H9 (cell line): ENCODE results near the gene SEMA3C. TPM values are rescaled to one million over a fixed set of nuclear protein-coding genes. Genes with fewer than 3 reads are reported as not detected.

Experiments
- DNase-seq: peaks from one replicate; pipeline ENCODE4 v3.0.0-alpha.2; 2017
- H2AFZ ChIP-seq: one replicate; pipeline ENCODE4 v1.6.1; 2013; ENCODE audit warnings: mild to moderate bottlenecking, low read length, control low read depth, moderate library complexity
- H2AK5ac ChIP-seq: 2 replicates; pipeline ENCODE4 v1.6.1; 2013; ENCODE audit warnings: low read length, control low read depth, mixed read lengths; ENCODE audit not compliant: insufficient read length
- H2BK120ac ChIP-seq: one replicate; pipeline ENCODE4 v1.6.1; 2013; ENCODE audit warnings: low read depth, mild to moderate bottlenecking, low read length, control low read depth, inconsistent platforms; ENCODE audit not compliant: poor library complexity, severe bottlenecking
- H2BK12ac ChIP-seq: 2 replicates; pipeline ENCODE4 v1.6.1; 2013; ENCODE audit warnings: low read length, control low read depth, mixed read lengths, low read depth; ENCODE audit not compliant: insufficient read length
- H2BK15ac ChIP-seq: 2 replicates; pipeline ENCODE4 v1.6.1; 2013; ENCODE audit warnings: low read depth, low read length, control low read depth
- H2BK20ac ChIP-seq: one replicate; pipeline ENCODE4 v1.6.1; 2013; ENCODE audit warnings: low read depth, mild to moderate bottlenecking, low read length, control low read depth, inconsistent platforms; ENCODE audit not compliant: poor library complexity, severe bottlenecking
- H2BK5ac ChIP-seq: 2 replicates; pipeline ENCODE4 v1.6.1; 2013; ENCODE audit warnings: low read length, control low read depth, mixed read lengths; ENCODE audit not compliant: insufficient read length
- H3K14ac ChIP-seq: 2 replicates; pipeline ENCODE4 v1.6.1; 2013; ENCODE audit warnings: low read length, control low read depth; ENCODE audit not compliant: insufficient read depth
- H3K18ac ChIP-seq: 2 replicates; pipeline ENCODE4 v1.6.1; 2013; ENCODE audit warnings: low read depth, mild to moderate bottlenecking, mixed read lengths, low read length, control low read depth; ENCODE audit not compliant: insufficient read length
- H3K23ac ChIP-seq: 2 replicates; pipeline ENCODE4 v1.6.1; 2013; ENCODE audit warnings: low read length, control low read depth, mixed read lengths, low read depth; ENCODE audit not compliant: insufficient read length
- H3K23me2 ChIP-seq: 2 replicates; pipeline ENCODE4 v1.6.1; 2013; ENCODE audit warnings: low read depth, mild to moderate bottlenecking, mixed read lengths, low read length, control low read depth; ENCODE audit not compliant: insufficient read length, poor library complexity, severe bottlenecking
- H3K27ac ChIP-seq: 2 replicates; pipeline ENCODE4 v1.5.1; 2013; ENCODE audit warnings: low read length, control low read depth, mixed read lengths, low read depth; ENCODE audit not compliant: insufficient read length
- H3K27me3 ChIP-seq: 2 replicates; pipeline ENCODE4 v1.6.1; 2013; ENCODE audit warnings: low read length, control low read depth, inconsistent platforms; ENCODE audit not compliant: insufficient read depth
- H3K4ac ChIP-seq: 2 replicates; pipeline ENCODE4 v1.6.1; 2013; ENCODE audit warnings: low read depth, mild to moderate bottlenecking, control low read depth, inconsistent platforms, low read length, moderate library complexity
- H3K4me1 ChIP-seq: 2 replicates; pipeline ENCODE4 v1.6.1; 2013; ENCODE audit warnings: low read length, control low read depth, inconsistent platforms; ENCODE audit not compliant: insufficient read depth
- H3K4me2 ChIP-seq: 2 replicates; pipeline ENCODE4 v1.6.1; 2013; ENCODE audit warnings: low read length, control low read depth, mixed read lengths; ENCODE audit not compliant: insufficient read length, insufficient read depth
- H3K56ac ChIP-seq: 2 replicates; pipeline ENCODE4 v1.6.1; 2013; ENCODE audit warnings: low read depth, mild to moderate bottlenecking, mixed read lengths, low read length, control low read depth; ENCODE audit not compliant: insufficient read length
- H3K79me1 ChIP-seq: 2 replicates; pipeline ENCODE4 v1.6.1; 2013; ENCODE audit warnings: low read depth, mild to moderate bottlenecking, moderate library complexity, low read length, control low read depth, inconsistent platforms; ENCODE audit not compliant: insufficient read depth, poor library complexity, severe bottlenecking
- H3K79me2 ChIP-seq: 2 replicates; pipeline ENCODE4 v1.6.1; 2013; ENCODE audit warnings: low read length, control low read depth, inconsistent platforms; ENCODE audit not compliant: insufficient read depth
- H3K9ac ChIP-seq: 2 replicates; pipeline ENCODE4 v1.6.1; 2013; ENCODE audit warnings: low read length, control low read depth, mixed read lengths; ENCODE audit not compliant: insufficient read length; ENCODE audit errors: extremely low read depth
- H3K9me3 ChIP-seq: one replicate; pipeline ENCODE4 v1.6.1; 2013; ENCODE audit warnings: low read depth, low read length, inconsistent platforms; ENCODE audit not compliant: control insufficient read depth
- H3T11ph ChIP-seq: one replicate; pipeline ENCODE4 v1.6.1; 2013; ENCODE audit warnings: mild to moderate bottlenecking, low read length, control low read depth, inconsistent platforms
- H4K20me1 ChIP-seq: one replicate; pipeline ENCODE4 v1.6.1; 2013; ENCODE audit not compliant: control insufficient read depth, insufficient read length, insufficient read depth
- H4K5ac ChIP-seq: 2 replicates; pipeline ENCODE4 v1.6.1; 2013; ENCODE audit warnings: low read depth, mild to moderate bottlenecking, mixed read lengths, low read length, control low read depth; ENCODE audit not compliant: insufficient read length
- H4K8ac ChIP-seq: replicated peaks from 2 replicates; pipeline ENCODE4 v1.6.1; 2013; ENCODE audit warnings: low read length, control low read depth, mixed read lengths, low read depth; ENCODE audit not compliant: insufficient read length
- H4K91ac ChIP-seq: 2 replicates; pipeline ENCODE4 v1.6.1; 2013; ENCODE audit warnings: low read depth, mild to moderate bottlenecking, moderate library complexity, mixed read lengths, low read length, control low read depth; ENCODE audit not compliant: insufficient read length
- H3K27ac Mint-ChIP-seq, 3 experiments: 2 replicates in 2 of 3; 3 replicates in 1 of 3; pipeline ENCODE4 v1.8.0; 2020 to 2021; ENCODE audit warnings: mixed read lengths in 3 of 3, mild to moderate bottlenecking in 1 of 3, moderate library complexity in 1 of 3
- H3K27me3 Mint-ChIP-seq: 2 replicates; pipeline ENCODE4 v1.8.0; 2021; ENCODE audit warnings: low read depth, mild to moderate bottlenecking, moderate library complexity, mixed read lengths
- H3K36me3 Mint-ChIP-seq, 3 experiments: 2 replicates in 2 of 3; 3 replicates in 1 of 3; pipeline ENCODE4 v1.8.0; 2020 to 2021; ENCODE audit warnings: low read depth in 3 of 3, mixed read lengths in 3 of 3; ENCODE audit not compliant: insufficient read depth in 1 of 3
- H3K4me1 Mint-ChIP-seq, 2 experiments: 2 replicates each; pipeline ENCODE4 v1.8.0; 2020; ENCODE audit warnings: mixed read lengths in 2 of 2
- H3K4me3 Mint-ChIP-seq, 2 experiments: 2 replicates in 1 of 2; 3 replicates in 1 of 2; pipeline ENCODE4 v1.8.0; 2020 to 2021; ENCODE audit warnings: mild to moderate bottlenecking in 2 of 2, mixed read lengths in 2 of 2, moderate library complexity in 1 of 2
- H3K9me3 Mint-ChIP-seq, 2 experiments: 2 replicates in 1 of 2; 3 replicates in 1 of 2; pipeline ENCODE4 v1.8.0; 2020; ENCODE audit warnings: mild to moderate bottlenecking in 2 of 2, mixed read lengths in 2 of 2, moderate library complexity in 1 of 2
- total RNA-seq: library from RNA; stranded (reverse); gene quantifications from 2 replicates; pipeline ENCODE4 v1.2.1, GENCODE V29; 2021
- TF ChIP-seq, protein P1 (sequence below): fragments of 200-600 bp; sonication (generic); conservative IDR thresholded peaks from 3 replicates; pipeline ENCODE4 v1.8.0; 2021; ENCODE audit warnings: antibody characterized with exemption, mild to moderate bottlenecking

The SEMA3C gene
- total RNA-seq, 1 experiment from 2014 or later, result 1.6 TPM

DNA sequence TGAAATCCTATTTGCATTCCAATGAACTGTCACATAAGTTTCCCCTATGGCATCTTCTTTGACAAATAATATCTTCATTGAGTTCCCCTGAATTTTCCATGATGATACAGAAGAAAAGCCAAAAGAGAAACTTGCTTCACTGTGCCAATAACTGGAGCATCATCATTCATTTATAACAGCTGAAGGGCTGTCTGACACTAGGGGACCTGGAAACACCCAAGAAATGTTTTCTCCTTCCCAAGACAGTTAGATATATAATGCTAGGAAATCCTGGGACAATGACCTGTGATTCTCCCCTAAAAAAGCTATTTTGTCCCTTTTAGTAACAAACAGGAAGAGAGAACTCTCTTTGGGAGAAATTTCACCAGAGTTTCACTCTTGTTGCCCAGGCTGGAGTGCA is 133.6 kb downstream of the SEMA3C start:
- Mint-ChIP-seq H3K27me3 (no peaks in the 10 kb centered on the region), H3K27ac (no peak overlapping the region)
- no peaks in the 10 kb centered on the region for H3K4me1 ChIP-seq

More for the DNA sequence above, 133.6 kb downstream of the SEMA3C start:
- H3K4me1 Mint-ChIP-seq, result peaks cover 11 to 17% of the 10 kb centered on the region in 2 experiments
- H3K36me3 Mint-ChIP-seq, result no peaks in the 10 kb centered on the region
- Histone ChIP-seq H3T11ph (no peak overlapping the region), H3K9ac (no peak overlapping the region), H2BK5ac (no peak overlapping the region), H2BK120ac (no peak overlapping the region), H3K9me3 (no peaks in the 10 kb centered on the region), H2BK20ac (no peak overlapping the region), H3K18ac (no peak overlapping the region), H3K56ac (no peak overlapping the region), H3K27ac (no peak overlapping the region), H3K23me2 (no peaks in the 10 kb centered on the region), H3K4me2 (no peak overlapping the region), H2BK12ac (no peak overlapping the region), H3K14ac (no peak overlapping the region), H4K8ac (no peak overlapping the region), H3K23ac (no peak overlapping the region), H4K20me1 (no peaks in the 10 kb centered on the region), H3K79me2 (no peaks in the 10 kb centered on the region), H2AFZ (no peak overlapping the region), H3K79me1 (no peaks in the 10 kb centered on the region), H2BK15ac (no peak overlapping the region), H4K5ac (no peak overlapping the region), H3K27me3 (no peaks in the 10 kb centered on the region), H3K4ac (no peak overlapping the region), H4K91ac (no peak overlapping the region), H2AK5ac (no peak overlapping the region)
- DNase-seq, result no peak
- TF ChIP-seq, protein P1, sequence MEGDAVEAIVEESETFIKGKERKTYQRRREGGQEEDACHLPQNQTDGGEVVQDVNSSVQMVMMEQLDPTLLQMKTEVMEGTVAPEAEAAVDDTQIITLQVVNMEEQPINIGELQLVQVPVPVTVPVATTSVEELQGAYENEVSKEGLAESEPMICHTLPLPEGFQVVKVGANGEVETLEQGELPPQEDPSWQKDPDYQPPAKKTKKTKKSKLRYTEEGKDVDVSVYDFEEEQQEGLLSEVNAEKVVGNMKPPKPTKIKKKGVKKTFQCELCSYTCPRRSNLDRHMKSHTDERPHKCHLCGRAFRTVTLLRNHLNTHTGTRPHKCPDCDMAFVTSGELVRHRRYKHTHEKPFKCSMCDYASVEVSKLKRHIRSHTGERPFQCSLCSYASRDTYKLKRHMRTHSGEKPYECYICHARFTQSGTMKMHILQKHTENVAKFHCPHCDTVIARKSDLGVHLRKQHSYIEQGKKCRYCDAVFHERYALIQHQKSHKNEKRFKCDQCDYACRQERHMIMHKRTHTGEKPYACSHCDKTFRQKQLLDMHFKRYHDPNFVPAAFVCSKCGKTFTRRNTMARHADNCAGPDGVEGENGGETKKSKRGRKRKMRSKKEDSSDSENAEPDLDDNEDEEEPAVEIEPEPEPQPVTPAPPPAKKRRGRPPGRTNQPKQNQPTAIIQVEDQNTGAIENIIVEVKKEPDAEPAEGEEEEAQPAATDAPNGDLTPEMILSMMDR, result no peak
- H3K4me3 Mint-ChIP-seq, result no peak overlapping the region
- no peaks in the 10 kb centered on the region for H3K9me3 Mint-ChIP-seq
